GM12874 (cell line): ENCODE measurements around the gene MUC5AC.

ENCODE experiments used
- TF ChIP-seq, protein P1 (sequence below): IDR thresholded peaks from 2 replicates; pipeline ENCODE4 v1.5.1; 2011; ENCODE audit warnings: low read depth, mild to moderate bottlenecking, control low read depth, low read length, moderate library complexity; ENCODE audit not compliant: insufficient read depth

MUC5AC gene

DNA sequence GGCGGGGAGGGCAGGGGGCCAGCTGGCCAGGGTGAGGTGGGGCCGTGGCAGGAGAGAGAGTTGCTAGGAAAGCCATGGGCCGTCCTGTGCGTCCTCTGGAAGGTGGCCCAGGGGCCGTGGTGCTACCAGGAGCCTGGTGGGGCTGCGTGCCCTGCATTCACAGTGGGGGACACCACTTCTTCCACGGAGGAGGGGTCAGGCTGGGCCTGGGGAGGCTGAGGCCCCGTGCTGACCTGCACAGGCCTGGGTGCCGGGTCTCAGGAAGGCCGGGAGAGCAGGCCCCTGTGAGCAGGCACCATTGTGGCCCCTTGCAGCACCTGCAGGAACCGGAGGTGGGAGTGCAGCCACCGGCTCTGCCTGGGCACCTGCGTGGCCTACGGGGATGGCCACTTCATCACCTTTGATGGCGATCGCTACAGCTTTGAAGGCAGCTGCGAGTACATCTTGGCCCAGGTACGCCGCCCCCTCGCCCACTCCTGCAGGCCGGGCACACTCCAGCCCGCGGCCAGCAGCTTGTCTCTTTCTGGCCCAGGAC, 77.1 kb downstream of the MUC5AC start:
- TF ChIP-seq, protein P1, sequence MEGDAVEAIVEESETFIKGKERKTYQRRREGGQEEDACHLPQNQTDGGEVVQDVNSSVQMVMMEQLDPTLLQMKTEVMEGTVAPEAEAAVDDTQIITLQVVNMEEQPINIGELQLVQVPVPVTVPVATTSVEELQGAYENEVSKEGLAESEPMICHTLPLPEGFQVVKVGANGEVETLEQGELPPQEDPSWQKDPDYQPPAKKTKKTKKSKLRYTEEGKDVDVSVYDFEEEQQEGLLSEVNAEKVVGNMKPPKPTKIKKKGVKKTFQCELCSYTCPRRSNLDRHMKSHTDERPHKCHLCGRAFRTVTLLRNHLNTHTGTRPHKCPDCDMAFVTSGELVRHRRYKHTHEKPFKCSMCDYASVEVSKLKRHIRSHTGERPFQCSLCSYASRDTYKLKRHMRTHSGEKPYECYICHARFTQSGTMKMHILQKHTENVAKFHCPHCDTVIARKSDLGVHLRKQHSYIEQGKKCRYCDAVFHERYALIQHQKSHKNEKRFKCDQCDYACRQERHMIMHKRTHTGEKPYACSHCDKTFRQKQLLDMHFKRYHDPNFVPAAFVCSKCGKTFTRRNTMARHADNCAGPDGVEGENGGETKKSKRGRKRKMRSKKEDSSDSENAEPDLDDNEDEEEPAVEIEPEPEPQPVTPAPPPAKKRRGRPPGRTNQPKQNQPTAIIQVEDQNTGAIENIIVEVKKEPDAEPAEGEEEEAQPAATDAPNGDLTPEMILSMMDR = no peak

GRCh38 chr11:1235306-1235900, 77.7 kb downstream of the MUC5AC start:
- TF ChIP-seq, protein P1 = no peak

- TF ChIP-seq, protein P1 = no peak
These were observed 78.2 kb downstream of the MUC5AC start for GRCh38 chr11:1235901-1236315.

- TF ChIP-seq, protein P1 = no peak
These were observed 78.8 kb downstream of the MUC5AC start for GRCh38 chr11:1236316-1237127.

- TF ChIP-seq, protein P1 = no peak
These were observed 79.4 kb downstream of the MUC5AC start for GRCh38 chr11:1237128-1237580.

- TF ChIP-seq, protein P1 = no peak
These were observed 80.1 kb downstream of the MUC5AC start for GRCh38 chr11:1237851-1238250.

- TF ChIP-seq, protein P1 = no peak
These were observed 81.2 kb downstream of the MUC5AC start for GRCh38 chr11:1238767-1239595.
